Activated CD4-positive, alpha-beta T cell treated with anti-CD3 and anti-CD28 coated beads for 36 hours (primary cell): ENCODE results near the gene FSTL4. TPM values are rescaled to one million over a fixed set of nuclear protein-coding genes. Genes with fewer than 3 reads are reported as not detected.
"Not testable (repeated sequence)": the region's sequence is repeated elsewhere in the genome, so short reads cannot be mapped to it uniquely, and the experiment has no call there.

Source experiments
- ATAC-seq: fragments of 200-7000 bp; cut with Tn5 transposase; one replicate; pipeline ENCODE4 v1.10.0; 2021; ENCODE audit warnings: mild to moderate bottlenecking, moderate library complexity
- CTCF ChIA-PET: fragments of 350-600 bp; sonication (Branson Sonifier 250); formaldehyde crosslinking; loops from one replicate; lab custom pipeline; 2021; ENCODE audit warnings: antibody characterized with exemption; lab: Charles Lee
- POLR2A ChIA-PET: fragments of 350-600 bp; sonication (Branson Sonifier 250); formaldehyde crosslinking; loops from one replicate; lab custom pipeline; 2021; ENCODE audit warnings: antibody characterized with exemption, inconsistent platforms; lab: Charles Lee
- DNase-seq: peaks from one replicate; pipeline ENCODE4 v3.0.0-alpha.2; 2020
- H3K27ac Mint-ChIP-seq: one replicate; pipeline ENCODE4 v1.8.0; 2021; ENCODE audit warnings: mixed read lengths
- H3K27me3 Mint-ChIP-seq: one replicate; pipeline ENCODE4 v1.8.0; 2021; ENCODE audit warnings: mixed read lengths
- H3K36me3 Mint-ChIP-seq: one replicate; pipeline ENCODE4 v1.8.0; 2021; ENCODE audit warnings: low read depth, mixed read lengths
- H3K4me1 Mint-ChIP-seq: one replicate; pipeline ENCODE4 v1.8.0; 2021; ENCODE audit warnings: mixed read lengths
- H3K4me3 Mint-ChIP-seq: one replicate; pipeline ENCODE4 v1.8.0; 2021; ENCODE audit warnings: mild to moderate bottlenecking, moderate library complexity, mixed read lengths
- H3K9me3 Mint-ChIP-seq: one replicate; pipeline ENCODE4 v1.8.0; 2021; ENCODE audit warnings: low read depth, mixed read lengths
- intact Hi-C, 2 experiments: fragments of 100-400 bp; cut with DNase I in 1 of 2; cut with micrococcal nuclease in 1 of 2; formaldehyde crosslinking; loops; one replicate each; pipeline versions ENCODE4 v1.14.2 to v1.15.1; 2022 to 2024; cut with DNase I, micrococcal nuclease
- total RNA-seq, 2 experiments: library from RNA; stranded (reverse); gene quantifications; one replicate each; pipeline ENCODE4 v1.2.3, GENCODE V29; 2021

The FSTL4 gene
- total RNA-seq, 2 experiments from 2014 or later, result not detected

DNA sequence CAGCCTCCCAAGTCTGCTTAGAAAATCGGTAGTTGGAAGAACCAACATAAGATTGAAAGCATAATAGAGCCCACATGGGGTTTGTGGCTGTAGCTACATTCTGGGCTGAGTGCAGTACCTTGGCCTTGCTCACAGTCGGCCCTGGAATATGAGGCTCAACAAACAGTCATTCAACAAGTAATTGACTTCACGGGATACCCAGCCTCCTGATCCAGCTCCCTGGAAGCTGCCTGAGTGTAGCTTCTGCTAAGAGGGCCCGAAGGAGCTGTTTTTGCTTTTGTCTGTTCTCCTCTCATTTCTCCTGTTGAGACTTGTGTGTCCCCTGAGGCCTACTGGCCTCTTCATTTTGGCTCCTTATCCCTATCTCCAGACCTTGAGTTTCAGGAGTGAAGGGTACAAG lies 389.8 kb downstream of the FSTL4 start:
- H3K9me3 Mint-ChIP-seq, result no peaks in the 10 kb centered on the region
- ChIA-PET CTCF (interaction anchor here (0.6 to 1.3 kb wide), 2 partner anchors 36 to 727 kb away, joined by 3 read pairs; no protein-coding TSS in a partner anchor), POLR2A (interaction anchor here (1.2 kb wide), 1 partner anchor 19 kb away, joined by 6 read pairs; no protein-coding TSS in a partner anchor)
- H3K36me3 Mint-ChIP-seq, result no peaks in the 10 kb centered on the region
- H3K27me3 Mint-ChIP-seq, result no peaks in the 10 kb centered on the region
- no peaks in the 10 kb centered on the region for H3K4me1 Mint-ChIP-seq
- no peak for ATAC-seq
- H3K4me3 Mint-ChIP-seq, result no peak overlapping the region
- intact Hi-C loops, result no loop called here
- no peak for DNase-seq
- H3K27ac Mint-ChIP-seq, result no peak overlapping the region

DNA sequence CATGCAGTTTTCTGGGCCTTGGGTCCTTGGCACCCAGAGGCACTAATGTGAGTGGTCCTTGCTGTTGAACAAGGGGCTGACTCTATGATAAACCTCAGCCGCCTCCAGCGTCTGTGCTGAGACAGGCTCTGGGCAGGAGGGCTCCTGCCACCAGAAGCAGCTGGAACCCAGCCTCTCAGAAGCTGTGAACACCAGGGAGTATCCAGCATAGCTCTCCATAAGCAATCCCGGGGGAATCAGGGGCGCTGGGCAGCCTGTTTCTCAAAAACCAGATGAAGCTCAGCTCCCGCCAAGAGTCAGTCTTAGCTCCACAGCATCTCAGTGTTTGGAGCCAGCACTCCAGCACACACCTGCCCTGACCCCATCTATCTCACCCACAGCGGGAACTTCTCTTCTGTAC lies 390.3 kb downstream of the FSTL4 start:
- H3K4me1 Mint-ChIP-seq, result no peaks in the 10 kb centered on the region
- POLR2A ChIA-PET, result no interaction called here
- no peaks in the 10 kb centered on the region for H3K36me3 Mint-ChIP-seq
- no peaks in the 10 kb centered on the region for H3K9me3 Mint-ChIP-seq
- intact Hi-C loops, result no loop called here
- no peak overlapping the region for H3K4me3 Mint-ChIP-seq
- H3K27ac Mint-ChIP-seq, result no peak overlapping the region
- CTCF ChIA-PET, result interaction anchor here (0.6 to 1.3 kb wide), 2 partner anchors 35 to 728 kb away, joined by 3 read pairs; no protein-coding TSS in a partner anchor
- DNase-seq, result no peak
- no peak for ATAC-seq
- no peaks in the 10 kb centered on the region for H3K27me3 Mint-ChIP-seq

DNA sequence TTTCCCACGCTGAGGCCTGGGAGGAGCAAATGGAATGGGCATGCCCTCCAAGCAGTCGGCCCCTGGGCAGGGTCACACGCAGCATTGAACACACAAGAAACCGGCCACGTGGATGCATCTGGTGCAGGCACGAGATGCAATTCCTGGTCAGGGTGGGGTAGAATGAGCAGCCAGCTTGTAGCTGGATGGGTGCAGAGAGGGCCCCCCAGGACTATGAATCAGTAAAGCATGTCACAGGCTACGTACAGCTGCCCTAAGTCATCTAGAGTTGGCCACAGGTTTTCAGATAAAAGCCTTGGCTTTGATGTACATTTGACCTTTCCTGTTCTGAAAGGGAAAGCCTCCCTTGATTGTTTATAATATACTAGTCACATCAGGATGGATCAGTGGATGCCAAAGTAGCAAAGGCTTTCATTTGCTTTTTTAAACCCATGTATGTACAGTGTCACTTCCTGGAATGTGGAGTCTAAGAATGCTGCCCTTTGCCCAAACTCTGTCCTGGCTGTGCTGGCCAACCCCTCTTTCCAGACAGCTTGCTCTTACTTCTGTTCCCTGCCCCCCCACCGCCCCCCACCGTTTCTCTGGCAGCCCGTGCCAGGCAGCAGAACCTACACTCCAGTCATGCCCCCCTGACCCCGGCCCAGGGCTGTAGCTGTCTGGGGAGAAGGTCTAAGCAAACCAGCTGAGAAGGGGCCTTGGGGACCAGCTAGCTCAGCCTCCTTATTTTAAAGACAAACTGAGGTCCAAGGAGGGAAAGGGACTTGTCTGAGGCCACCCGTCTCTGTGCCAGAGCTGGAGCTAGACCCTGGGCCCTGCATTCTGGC lies 391.3 kb downstream of the FSTL4 start:
- ChIA-PET CTCF (no interaction called here), POLR2A (no interaction called here)
- Mint-ChIP-seq H3K27me3 (no peaks in the 10 kb centered on the region), H3K4me3 (no peak overlapping the region), H3K4me1 (no peaks in the 10 kb centered on the region), H3K27ac (no peak overlapping the region), H3K36me3 (no peaks in the 10 kb centered on the region), H3K9me3 (no peaks in the 10 kb centered on the region)
- DNase-seq (no peak), ATAC-seq (no peak)
- intact Hi-C loops, result no loop called here

DNA sequence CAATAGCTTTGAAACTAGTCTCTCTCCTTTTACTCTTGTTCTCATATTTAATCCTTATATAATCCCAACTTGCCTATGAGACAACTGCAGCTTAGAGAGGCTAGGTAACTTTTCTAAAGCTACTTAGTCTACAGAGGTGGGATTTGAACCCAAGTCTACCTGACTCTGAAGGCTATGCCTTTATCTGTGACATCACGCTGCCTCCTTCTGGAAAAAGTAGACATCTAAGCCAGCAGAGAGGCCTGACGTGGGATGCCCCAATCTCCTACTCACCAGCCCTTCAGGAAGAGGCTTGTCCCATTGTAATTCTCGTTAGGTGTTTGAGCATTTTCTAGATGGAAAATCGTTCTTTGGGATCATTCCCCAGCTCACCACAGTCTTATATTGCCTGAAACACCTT lies 393.0 kb downstream of the FSTL4 start:
- ChIA-PET POLR2A (no interaction called here), CTCF (interaction anchor here (1.2 to 1.6 kb wide), 2 partner anchors 9 to 42 kb away, joined by 4 read pairs; no protein-coding TSS in a partner anchor)
- Mint-ChIP-seq H3K36me3 (no peaks in the 10 kb centered on the region), H3K27me3 (no peaks in the 10 kb centered on the region), H3K9me3 (no peaks in the 10 kb centered on the region), H3K4me3 (no peak overlapping the region), H3K4me1 (no peaks in the 10 kb centered on the region), H3K27ac (no peak overlapping the region)
- intact Hi-C loops, result loop anchor here in 1 of 2 experiments (5.0 kb wide), 1 partner anchor 107 kb away; no protein-coding TSS in a partner anchor
- ATAC-seq (no peak), DNase-seq (no peak)

DNA sequence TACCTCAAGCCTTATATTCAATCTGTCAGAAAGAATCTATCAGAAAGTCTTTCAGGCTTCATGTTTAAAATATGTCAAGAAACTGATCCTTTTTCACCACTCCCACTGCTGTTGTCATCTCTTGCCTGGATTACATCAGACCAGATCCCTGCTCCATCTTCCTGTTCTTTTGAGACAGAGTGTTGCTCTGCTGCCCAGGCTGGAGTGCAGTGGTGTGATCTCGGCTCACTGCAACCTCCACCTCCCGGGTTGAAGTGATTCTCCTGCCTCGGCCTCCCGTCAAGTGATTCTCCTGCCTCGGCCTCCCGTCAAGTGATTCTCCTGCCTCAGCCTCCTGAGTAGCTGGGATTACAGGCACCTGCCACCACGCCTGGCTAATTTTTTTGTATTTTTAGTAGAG lies 396.2 kb downstream of the FSTL4 start:
- H3K27me3 Mint-ChIP-seq, DNase-seq, H3K36me3 Mint-ChIP-seq, H3K27ac Mint-ChIP-seq, POLR2A ChIA-PET, H3K4me1 Mint-ChIP-seq, H3K9me3 Mint-ChIP-seq, H3K4me3 Mint-ChIP-seq, ATAC-seq: not testable (repeated sequence)
- intact Hi-C loops, result loop anchor here in 1 of 2 experiments (5.0 kb wide), 1 partner anchor 104 kb away; no protein-coding TSS in a partner anchor
- CTCF ChIA-PET, result interaction anchor here (1.0 kb wide), 1 partner anchor 105 kb away, joined by 3 read pairs; no protein-coding TSS in a partner anchor

DNA sequence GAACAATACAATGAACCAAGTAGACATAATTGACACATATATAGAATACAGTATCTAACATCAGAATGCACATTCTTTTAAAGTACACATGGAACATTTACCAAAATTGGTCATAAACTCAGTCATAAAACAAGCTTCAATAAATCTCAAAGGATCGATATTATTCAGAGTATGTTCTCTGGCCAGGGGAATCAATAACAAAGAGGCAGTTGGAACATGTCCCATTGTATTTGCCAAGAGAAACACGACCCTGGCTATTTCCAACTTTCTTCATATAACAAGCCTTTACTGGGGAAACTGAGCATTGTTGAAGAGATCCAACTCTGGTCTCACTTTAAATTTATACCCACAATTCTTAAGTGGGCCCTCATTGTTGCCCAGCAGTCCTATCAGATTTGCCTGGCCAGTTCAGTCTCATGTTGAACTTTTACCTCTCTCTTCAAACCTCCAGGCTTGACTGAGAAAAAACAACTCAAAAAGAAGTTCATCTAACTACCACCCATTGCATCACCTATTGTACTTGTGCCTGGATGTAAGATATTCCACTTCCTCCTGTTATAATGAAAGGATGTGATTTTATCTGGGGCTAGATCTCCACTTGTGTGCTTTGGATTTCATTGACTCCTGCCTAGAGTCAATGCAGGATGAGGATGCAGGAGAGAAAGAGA lies 398.1 kb downstream of the FSTL4 start:
- ATAC-seq (no peak), DNase-seq (no peak)
- ChIA-PET POLR2A (no interaction called here), CTCF (no interaction called here)
- Mint-ChIP-seq H3K27me3 (no peaks in the 10 kb centered on the region), H3K4me3 (no peak overlapping the region), H3K9me3 (no peaks in the 10 kb centered on the region), H3K27ac (no peak overlapping the region), H3K4me1 (no peaks in the 10 kb centered on the region), H3K36me3 (no peaks in the 10 kb centered on the region)
- intact Hi-C loops, result no loop called here

DNA sequence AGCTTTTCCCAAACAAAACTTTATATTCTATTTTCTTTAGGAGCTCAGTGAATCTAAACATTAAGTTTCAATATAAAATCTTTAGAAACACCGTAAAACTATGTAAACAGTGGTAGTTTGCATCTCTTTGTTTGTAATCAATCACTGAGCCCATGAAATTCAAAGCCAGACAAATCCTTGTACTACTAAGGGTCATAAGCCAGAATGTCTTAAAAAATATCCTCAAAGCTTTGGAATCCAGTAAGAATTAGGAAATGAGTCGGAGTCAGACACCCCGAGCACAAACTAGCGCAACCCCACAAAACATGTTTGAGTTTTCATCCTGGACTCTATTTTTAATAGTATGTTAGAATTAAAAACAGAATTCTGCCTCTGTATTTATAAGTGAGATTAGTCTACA lies 406.7 kb downstream of the FSTL4 start:
- DNase-seq (no peak), ATAC-seq (no peak)
- Mint-ChIP-seq H3K4me3 (no peak overlapping the region), H3K27ac (no peak overlapping the region), H3K27me3 (no peaks in the 10 kb centered on the region), H3K4me1 (no peaks in the 10 kb centered on the region), H3K36me3 (no peaks in the 10 kb centered on the region), H3K9me3 (no peaks in the 10 kb centered on the region)
- CTCF ChIA-PET, result interaction anchor here (0.8 kb wide), 1 partner anchor 14 kb away, joined by 3 read pairs; no protein-coding TSS in a partner anchor
- intact Hi-C loops, result no loop called here
- POLR2A ChIA-PET, result no interaction called here

DNA sequence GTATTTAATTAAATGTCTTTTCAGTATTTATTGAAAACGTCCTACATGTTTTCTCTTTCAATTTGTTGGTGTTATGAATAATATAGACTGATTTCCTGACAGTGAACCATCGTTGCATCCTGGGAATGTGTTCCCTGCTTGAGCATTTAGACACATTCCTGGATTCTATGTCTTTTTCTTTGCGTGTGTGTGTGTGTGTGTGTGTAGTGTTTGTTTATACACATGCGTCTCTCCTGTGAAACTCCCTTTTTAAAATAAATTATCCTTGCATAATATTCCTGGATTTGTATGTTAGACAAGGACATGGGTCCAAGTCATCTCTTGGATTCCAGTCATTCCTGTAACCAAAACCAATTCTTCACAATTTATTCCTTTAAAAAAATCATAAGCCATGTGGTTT lies 407.1 kb downstream of the FSTL4 start:
- no peaks in the 10 kb centered on the region for H3K9me3 Mint-ChIP-seq
- H3K4me3 Mint-ChIP-seq, result no peak overlapping the region
- H3K27ac Mint-ChIP-seq, result no peak overlapping the region
- ChIA-PET POLR2A (no interaction called here), CTCF (interaction anchor here (0.8 kb wide), 1 partner anchor 14 kb away, joined by 3 read pairs; no protein-coding TSS in a partner anchor)
- H3K4me1 Mint-ChIP-seq, result no peaks in the 10 kb centered on the region
- no peak for ATAC-seq
- no peaks in the 10 kb centered on the region for H3K27me3 Mint-ChIP-seq
- no peak for DNase-seq
- intact Hi-C loops, result no loop called here
- no peaks in the 10 kb centered on the region for H3K36me3 Mint-ChIP-seq

DNA sequence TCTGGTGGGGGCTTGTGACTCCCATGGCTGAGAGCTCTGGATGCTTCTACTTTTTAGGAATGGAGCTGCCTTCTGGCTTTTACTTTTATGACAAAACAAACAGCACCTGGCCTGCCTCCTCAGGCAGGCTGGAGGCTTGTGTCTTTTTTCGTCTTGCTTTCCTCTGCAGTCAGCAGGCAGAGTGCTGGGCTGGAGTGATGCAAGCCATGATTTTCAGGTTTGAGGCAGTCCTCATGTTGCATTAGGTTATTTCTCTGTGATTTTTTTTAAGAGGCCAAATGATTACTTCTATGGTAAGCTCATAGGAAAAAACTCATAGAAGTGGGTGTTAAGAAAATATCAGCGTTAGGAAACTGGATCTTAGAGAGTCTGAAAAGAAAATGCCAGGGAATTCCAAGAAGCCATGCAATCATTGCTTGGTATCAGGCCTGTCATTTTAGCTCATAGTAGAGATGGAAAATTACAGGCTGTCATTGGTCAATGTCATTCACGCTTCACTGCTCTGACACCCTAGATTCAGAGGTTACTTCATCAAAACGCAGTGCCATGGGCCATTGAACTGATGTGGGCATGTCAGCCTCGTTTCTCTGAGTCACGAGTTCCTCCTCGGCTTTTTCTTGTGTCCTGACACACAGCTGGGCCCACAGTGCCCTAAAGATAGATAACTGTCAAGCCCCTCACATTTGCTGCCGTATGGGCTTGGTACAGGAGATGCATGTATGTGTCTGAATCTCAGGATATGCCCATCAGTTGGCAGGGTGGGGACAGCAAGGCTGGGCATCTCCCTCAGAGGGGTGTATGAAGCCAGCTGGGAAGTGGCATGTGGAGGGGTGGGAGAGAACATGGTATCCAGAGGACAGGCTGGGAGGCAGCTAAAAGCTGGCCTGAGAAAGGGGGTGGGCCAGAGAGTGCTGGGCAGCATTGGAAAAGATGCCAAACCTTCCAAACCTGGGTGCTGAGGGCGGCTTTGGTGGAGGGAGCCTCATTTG lies 408.7 kb downstream of the FSTL4 start:
- no peaks in the 10 kb centered on the region for H3K27me3 Mint-ChIP-seq
- H3K36me3 Mint-ChIP-seq, result no peaks in the 10 kb centered on the region
- ATAC-seq, result no peak
- ChIA-PET POLR2A (interaction anchor here (1.3 kb wide), 1 partner anchor 20 kb away, joined by 6 read pairs; no protein-coding TSS in a partner anchor), CTCF (interaction anchor here (1.1 kb wide), 1 partner anchor 21 kb away, joined by 3 read pairs; no protein-coding TSS in a partner anchor)
- DNase-seq, result no peak
- H3K4me1 Mint-ChIP-seq, result no peaks in the 10 kb centered on the region
- no peaks in the 10 kb centered on the region for H3K9me3 Mint-ChIP-seq
- no peak overlapping the region for H3K27ac Mint-ChIP-seq
- intact Hi-C loops, result no loop called here
- H3K4me3 Mint-ChIP-seq, result no peak overlapping the region

DNA sequence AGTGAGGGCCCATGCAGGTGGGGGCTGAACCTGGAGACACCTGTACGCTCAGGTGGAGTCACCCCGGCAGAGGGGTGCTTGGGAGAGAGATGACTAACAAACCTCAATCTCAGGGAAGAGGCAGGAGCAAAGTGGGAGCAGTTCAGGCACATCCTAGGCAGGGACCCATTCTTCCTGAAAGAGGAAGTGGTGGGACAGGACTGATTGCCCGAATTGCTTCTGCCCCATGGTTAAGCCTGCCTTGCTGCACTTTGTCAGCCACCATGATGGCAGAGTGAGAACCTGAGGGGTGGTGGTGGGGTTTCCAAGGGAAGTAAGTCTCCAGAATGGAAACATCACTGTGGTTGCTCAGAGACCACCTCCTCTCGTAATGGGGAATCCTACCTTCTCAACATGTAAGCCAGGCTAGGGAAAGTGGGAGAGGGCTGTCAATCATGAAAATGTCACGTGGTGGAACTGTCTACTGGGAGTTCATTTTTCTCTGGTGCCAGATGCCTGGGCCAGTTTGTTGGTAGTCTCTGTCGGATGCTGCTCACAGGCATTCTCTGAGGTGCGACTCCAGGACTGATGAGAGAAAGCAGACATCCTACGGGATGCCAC lies 410.2 kb downstream of the FSTL4 start:
- Mint-ChIP-seq H3K4me1 (no peaks in the 10 kb centered on the region), H3K27me3 (no peaks in the 10 kb centered on the region), H3K36me3 (no peaks in the 10 kb centered on the region), H3K9me3 (no peaks in the 10 kb centered on the region), H3K27ac (no peak overlapping the region), H3K4me3 (no peak overlapping the region)
- POLR2A ChIA-PET, result no interaction called here
- CTCF ChIA-PET, result no interaction called here
- no peak for ATAC-seq
- DNase-seq, result no peak
- intact Hi-C loops, result no loop called here
